OCI-LY3 (cell line): Measurements from ENCODE around the gene TBCK.

Experiments
- H2AFZ ChIP-seq: fragments of 200-600, 300-600 bp; shearing (Covaris generic); 2 replicates; pipeline ENCODE4 v1.6.0; 2014; ENCODE audit warnings: antibody characterized with exemption, low read depth, low read length
- H3K27ac ChIP-seq: fragments of 200-600, 300-600 bp; sonication (generic); 2 replicates; pipeline ENCODE4 v1.5.1; 2014; ENCODE audit warnings: mild to moderate bottlenecking, low read length, moderate library complexity, mixed read lengths
- H3K27me3 ChIP-seq: fragments of 200-600, 300-600 bp; sonication (generic); 2 replicates; pipeline ENCODE4 v1.6.1; 2014; ENCODE audit warnings: low read depth, low read length, mixed read lengths
- H3K36me3 ChIP-seq: fragments of 200-600, 300-600 bp; sonication (generic); replicated peaks from 2 replicates; pipeline ENCODE3; 2014; ENCODE audit warnings: low read depth, low read length, mixed read lengths
- H3K4me1 ChIP-seq: fragments of 300-600, 200-600 bp; sonication (generic); 2 replicates; pipeline ENCODE4 v1.6.1; 2014; ENCODE audit warnings: low read length, mixed read lengths
- H3K4me2 ChIP-seq: fragments of 200-600, 300-600 bp; sonication (generic); 2 replicates; pipeline ENCODE4 v1.6.1; 2014; ENCODE audit warnings: low read length, mixed read lengths
- H3K4me3 ChIP-seq: fragments of 300-600, 200-600 bp; sonication (generic); 2 replicates; pipeline ENCODE4 v1.5.1; 2014; ENCODE audit warnings: antibody characterized with exemption, mild to moderate bottlenecking, low read length, moderate library complexity
- H3K79me2 ChIP-seq: fragments of 300-600, 200-600 bp; shearing (Covaris generic); 2 replicates; pipeline ENCODE4 v1.6.1; 2014; ENCODE audit warnings: mild to moderate bottlenecking, low read length, mixed read lengths
- H3K9ac ChIP-seq: fragments of 300-600, 200-600 bp; shearing (Covaris generic); 2 replicates; pipeline ENCODE4 v1.6.0; 2014; ENCODE audit warnings: mild to moderate bottlenecking, low read length, moderate library complexity
- H3K9me3 ChIP-seq: fragments of 200-600, 300-600 bp; shearing (Covaris generic); 2 replicates; pipeline ENCODE4 v1.6.1; 2014; ENCODE audit warnings: low read length, mixed read lengths; ENCODE audit not compliant: insufficient read depth
- H4K20me1 ChIP-seq: fragments of 200-600, 300-600 bp; sonication (generic); 2 replicates; pipeline ENCODE4 v1.6.1; 2016; ENCODE audit warnings: low read length, mixed read lengths; ENCODE audit not compliant: insufficient read depth
- EZH2phosphoT487 ChIP-seq: fragments of 200-600 bp; shearing (Covaris generic); IDR thresholded peaks from 2 replicates; pipeline ENCODE4 v1.6.1; 2018; ENCODE audit warnings: antibody characterized with exemption, mixed run types, low read depth
- TF ChIP-seq, protein P1 (sequence below): fragments of 200-600, 300-600 bp; sonication (generic); IDR thresholded peaks from 2 replicates; pipeline ENCODE4 v1.5.1; 2014; ENCODE audit warnings: antibody characterized with exemption, low read length, low read depth

Gene TBCK

GRCh38 chr4:106339431-106339830, 23.4 kb upstream of the TBCK start:
- peaks cover 8% of the 10 kb centered on the region for H4K20me1 ChIP-seq
- H3K9me3 ChIP-seq: no peaks in the 10 kb centered on the region
- no peak overlapping the region for H3K27ac ChIP-seq
- H2AFZ ChIP-seq: no peak overlapping the region
- no peaks in the 10 kb centered on the region for H3K4me1 ChIP-seq
- H3K27me3 ChIP-seq: no peaks in the 10 kb centered on the region
- no peak overlapping the region for H3K4me2 ChIP-seq
- TF ChIP-seq, protein P1, sequence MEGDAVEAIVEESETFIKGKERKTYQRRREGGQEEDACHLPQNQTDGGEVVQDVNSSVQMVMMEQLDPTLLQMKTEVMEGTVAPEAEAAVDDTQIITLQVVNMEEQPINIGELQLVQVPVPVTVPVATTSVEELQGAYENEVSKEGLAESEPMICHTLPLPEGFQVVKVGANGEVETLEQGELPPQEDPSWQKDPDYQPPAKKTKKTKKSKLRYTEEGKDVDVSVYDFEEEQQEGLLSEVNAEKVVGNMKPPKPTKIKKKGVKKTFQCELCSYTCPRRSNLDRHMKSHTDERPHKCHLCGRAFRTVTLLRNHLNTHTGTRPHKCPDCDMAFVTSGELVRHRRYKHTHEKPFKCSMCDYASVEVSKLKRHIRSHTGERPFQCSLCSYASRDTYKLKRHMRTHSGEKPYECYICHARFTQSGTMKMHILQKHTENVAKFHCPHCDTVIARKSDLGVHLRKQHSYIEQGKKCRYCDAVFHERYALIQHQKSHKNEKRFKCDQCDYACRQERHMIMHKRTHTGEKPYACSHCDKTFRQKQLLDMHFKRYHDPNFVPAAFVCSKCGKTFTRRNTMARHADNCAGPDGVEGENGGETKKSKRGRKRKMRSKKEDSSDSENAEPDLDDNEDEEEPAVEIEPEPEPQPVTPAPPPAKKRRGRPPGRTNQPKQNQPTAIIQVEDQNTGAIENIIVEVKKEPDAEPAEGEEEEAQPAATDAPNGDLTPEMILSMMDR: no peak
- no peak for TF ChIP-seq EZH2phosphoT487
- no peak overlapping the region for H3K4me3 ChIP-seq
- peaks cover 41% of the 10 kb centered on the region for H3K79me2 ChIP-seq
- peaks cover 37% of the 10 kb centered on the region for H3K36me3 ChIP-seq
- no peak overlapping the region for H3K9ac ChIP-seq

DNA sequence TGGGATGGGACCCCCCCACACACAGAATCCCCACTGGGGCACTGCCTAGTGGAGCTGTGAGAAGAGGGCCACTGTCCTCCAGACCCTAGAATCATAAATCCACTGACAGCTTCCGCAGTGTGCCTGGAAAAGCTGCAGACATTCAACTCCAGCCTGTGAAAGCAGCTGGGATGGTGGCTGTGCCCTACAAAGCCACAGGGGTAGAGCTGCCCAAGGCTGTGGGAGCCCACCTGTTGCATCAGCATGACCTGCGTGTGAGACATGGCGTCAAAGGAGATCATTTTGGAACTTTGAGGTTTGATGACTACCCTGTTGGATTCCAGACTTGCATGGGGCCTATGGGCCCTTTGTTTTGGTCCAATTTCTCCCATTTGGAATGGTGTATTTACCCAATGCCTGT, 22.7 kb upstream of the TBCK start:
- Histone ChIP-seq H3K4me1 (no peaks in the 10 kb centered on the region), H3K36me3 (peaks cover 40% of the 10 kb centered on the region), H2AFZ (no peak overlapping the region), H4K20me1 (peaks cover 8% of the 10 kb centered on the region), H3K4me3 (no peak overlapping the region), H3K4me2 (no peak overlapping the region), H3K27ac (no peak overlapping the region), H3K9me3 (no peaks in the 10 kb centered on the region), H3K9ac (no peak overlapping the region), H3K27me3 (no peaks in the 10 kb centered on the region), H3K79me2 (peaks cover 34% of the 10 kb centered on the region)
- TF ChIP-seq EZH2phosphoT487: no peak
- TF ChIP-seq, protein P1: no peak

DNA sequence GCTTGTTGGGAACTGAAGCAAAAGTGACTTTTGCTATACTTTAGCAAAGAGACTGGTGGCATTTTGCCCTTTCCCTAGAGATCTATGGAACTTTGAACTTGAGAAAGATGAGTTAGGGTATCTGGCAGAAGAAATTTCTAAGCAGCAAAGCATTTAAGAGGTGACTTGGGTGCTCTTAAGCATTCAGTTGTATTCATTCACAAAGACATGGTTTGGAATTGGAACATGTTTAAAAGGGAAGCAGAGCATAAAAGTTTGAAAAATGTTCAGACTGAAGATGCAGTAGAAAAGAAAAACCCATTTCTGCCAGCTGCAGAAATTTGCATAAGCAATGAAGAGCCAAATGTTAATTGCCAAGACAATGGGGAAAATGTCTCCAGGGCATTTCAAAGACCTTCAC, 21.9 kb upstream of the TBCK start:
- Histone ChIP-seq H4K20me1 (peaks cover 8% of the 10 kb centered on the region; the same call in 1 of the 2 replicates), H3K9ac (no peak overlapping the region), H3K4me3 (no peak overlapping the region), H3K36me3 (peaks cover 43% of the 10 kb centered on the region), H2AFZ (no peak overlapping the region), H3K27me3 (no peaks in the 10 kb centered on the region), H3K4me1 (no peaks in the 10 kb centered on the region), H3K27ac (no peak overlapping the region), H3K4me2 (no peak overlapping the region), H3K9me3 (no peaks in the 10 kb centered on the region), H3K79me2 (peaks cover 28% of the 10 kb centered on the region)
- TF ChIP-seq EZH2phosphoT487: no peak
- TF ChIP-seq, protein P1: no peak

DNA sequence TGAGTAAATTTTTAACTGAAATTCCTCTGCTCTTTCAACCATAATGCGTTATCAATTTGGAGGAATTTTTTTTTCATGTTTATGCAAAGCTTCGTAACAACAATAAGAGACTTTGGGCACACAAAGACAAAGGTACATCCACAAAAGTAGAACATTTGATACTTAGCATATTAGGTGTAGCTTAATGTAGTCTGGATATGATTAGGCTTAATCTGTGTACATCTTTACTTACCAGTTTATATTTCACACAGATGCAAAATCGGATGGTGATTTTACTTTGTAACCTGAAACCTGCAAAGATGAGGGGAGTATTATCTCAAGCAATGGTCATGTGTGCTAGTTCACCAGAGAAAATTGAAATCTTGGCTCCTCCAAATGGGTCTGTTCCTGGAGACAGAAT, 20.6 kb upstream of the TBCK start:
- Histone ChIP-seq H3K4me2 (no peak overlapping the region), H3K79me2 (peaks cover 15% of the 10 kb centered on the region), H3K4me3 (no peak overlapping the region), H3K4me1 (no peaks in the 10 kb centered on the region), H4K20me1 (no peaks in the 10 kb centered on the region), H3K9me3 (no peaks in the 10 kb centered on the region), H2AFZ (no peak overlapping the region), H3K36me3 (peaks cover 49% of the 10 kb centered on the region), H3K27ac (no peak overlapping the region), H3K27me3 (no peaks in the 10 kb centered on the region), H3K9ac (no peak overlapping the region)
- TF ChIP-seq, protein P1: no peak
- TF ChIP-seq EZH2phosphoT487: no peak
